ENCODE data around the gene POLR2A.

GRCh38 chr17:7448461-7448860, 35.7 kb upstream of the POLR2A start:
- TF ChIP-seq CTCF (IDR thresholded peaks at IDR 0.05) = no peak
- TF ChIP-seq POLR2A (IDR thresholded peaks at IDR 0.05) = no peak

Data from body of pancreas (tissue), 4 donors.